Ovary (tissue), 9 donors: Measurements from ENCODE around the gene ZMYND10. TPM values are rescaled to one million over a fixed set of nuclear protein-coding genes. Genes with fewer than 3 reads are reported as not detected.

Source experiments
- DNase-seq, 5 donors: peaks; one replicate each; pipeline ENCODE4 v3.0.0-alpha.2; 2019 to 2020
- H3K27ac ChIP-seq, 2 donors: fragments of 200-600 bp; one replicate each; pipeline versions ENCODE4 v1.5.1 to v1.8.0; 2019 to 2022
- H3K27me3 ChIP-seq: fragments of 200-600 bp; one replicate; pipeline ENCODE4 v1.8.0; 2022
- H3K36me3 ChIP-seq: fragments of 200-600 bp; sonication (generic); one replicate; pipeline ENCODE4 v1.5.1; 2019
- H3K4me1 ChIP-seq: one replicate; pipeline ENCODE4 v1.8.1; 2013; ENCODE audit warnings: mild to moderate bottlenecking, moderate library complexity; ENCODE audit not compliant: insufficient read depth
- H3K4me3 ChIP-seq: fragments of 200-600 bp; sonication (generic); one replicate; pipeline ENCODE4 v1.5.1; 2017
- H3K9me3 ChIP-seq, 2 donors: fragments of 200-600 bp in 1 of 2; sonication (generic) in 1 of 2; one replicate each; pipeline versions ENCODE4 v1.5.1 to v1.8.1; 2013 to 2019; ENCODE audit warnings: mild to moderate bottlenecking in 1 of 2, moderate library complexity in 1 of 2
- CTCF ChIP-seq, 3 donors: fragments of 450-650 bp in 2 of 3; fragments of 200-600 bp in 1 of 3; IDR thresholded peaks; one replicate each; pipeline versions ENCODE4 v1.5.1 to v1.8.0; 2016 to 2022; ENCODE audit warnings: antibody characterized with exemption in 3 of 3, mild to moderate bottlenecking in 1 of 3
- EP300 ChIP-seq: sonication (generic); formaldehyde crosslinking; IDR thresholded peaks from one replicate; pipeline ENCODE4 v1.6.1; 2017; ENCODE audit warnings: antibody characterized with exemption
- POLR2A ChIP-seq: fragments of 450-650 bp; IDR thresholded peaks from one replicate; pipeline ENCODE4 v1.6.1; 2017; ENCODE audit warnings: antibody characterized with exemption, mild to moderate bottlenecking, moderate library complexity
- WGBS, 3 donors: extraction: QIAGEN DNeasy Blood & Tissue Kit in 1 of 3; methylation state at CpG; one replicate each; pipeline versions ENCODE4 v1.1.5 to v1.1.7; 2013 to 2017; 5-methylcytosine and 5-hydroxymethylcytosine counted together
- intact Hi-C, 4 donors: fragments of 100-400 bp; cut with DNase I; formaldehyde crosslinking; loops; one replicate each; pipeline versions ENCODE4 v1.11.0 to v1.15.1; 2022 to 2023
- polyA plus RNA-seq, 2 donors: library from polyadenylated mRNA; stranded (reverse); fragments of 200-250 nt in 1 of 2; fragments of 350-450 nt in 1 of 2; fragmentation: Illumina TruSeq in 1 of 2; extraction: RNeasy Lipid Tissue Mini Kit (QIAGEN cat#74804) in 1 of 2; gene quantifications; one replicate each; pipeline ENCODE4 v1.2.3, GENCODE V29; 2013 to 2014
- total RNA-seq, 7 donors: library from RNA; depleted of rRNA in 2 of 7; stranded (reverse); fragments of >200 nt in 2 of 7; fragmentation: NEBNext Ultra II Directional in 3 of 7; extraction: Animal tissue kit (Norgen Biotek cat#: 25700) in 3 of 7; gene quantifications; one replicate each; pipeline versions ENCODE4 v1.1.0 to v1.2.4, GENCODE V29; 2016 to 2023
- donor health status: DM: no; HTN: no; CAD: no; lungs with moderate emphysema.
- donor health status: DM: no; HTN: no; CAD: no.
- donor health status: Bipolar disorder and iron deficiency.
- donor health status: DM: yes; HTN: yes; CAD: no.
- donor health status: DM: no; HTN: no; CAD: no.
- donor health status: DM: yes; HTN: yes; CAD: no.

ZMYND10 gene
- total and polyA plus RNA-seq, 9 donors: 0.50 to 75.1 (median 3.0) TPM

- 71 to 76% (median 76%) methylated on average over 12 of the region's 12 CpGs for WGBS, 3 donors
- Histone ChIP-seq H3K27ac (peak overlapping the region in 1 of 2 donors; percentile 14), H3K36me3 (no peaks in the 10 kb centered on the region), H3K4me1 (peaks cover 6% of the 10 kb centered on the region), H3K27me3 (no peaks in the 10 kb centered on the region), H3K4me3 (no peak overlapping the region), H3K9me3 (no peaks in the 10 kb centered on the region)
- intact Hi-C loops: no loop called here
- DNase-seq: no peak
- TF ChIP-seq POLR2A: no peak
- TF ChIP-seq CTCF (IDR thresholded peaks at IDR 0.05): no peak
- no peak for TF ChIP-seq EP300
Observed at GRCh38 chr3:50382722-50383121, 37.2 kb upstream of the ZMYND10 start.

GRCh38 chr3:50381383-50381782 lies 35.9 kb upstream of the ZMYND10 start:
- intact Hi-C loops: no loop called here
- WGBS, 3 donors: 87 to 95% (median 93%) methylated on average over 4 of the region's 4 CpGs
- H3K27ac ChIP-seq: no peak overlapping the region
- peaks cover 6% of the 10 kb centered on the region for H3K4me1 ChIP-seq
- DNase-seq: no peak
- H3K36me3 ChIP-seq: no peaks in the 10 kb centered on the region
- no peak overlapping the region for H3K4me3 ChIP-seq
- no peaks in the 10 kb centered on the region for H3K9me3 ChIP-seq
- TF ChIP-seq EP300 (no peak), POLR2A (no peak), CTCF (IDR thresholded peaks at IDR 0.05) (no peak)
- H3K27me3 ChIP-seq: no peaks in the 10 kb centered on the region

- WGBS, 3 donors: 92 to 93% (median 92%) methylated on average over 17 of the region's 17 CpGs
- TF ChIP-seq CTCF (IDR thresholded peaks at IDR 0.05): no peak
- no peak for TF ChIP-seq POLR2A
- TF ChIP-seq EP300: no peak
- H3K27ac ChIP-seq: no peak overlapping the region
- intact Hi-C loops: no loop called here
- H3K4me1 ChIP-seq: peaks cover 6% of the 10 kb centered on the region
- no peaks in the 10 kb centered on the region for H3K36me3 ChIP-seq
- DNase-seq: no peak
- H3K27me3 ChIP-seq: no peaks in the 10 kb centered on the region
- H3K4me3 ChIP-seq: no peak overlapping the region
- H3K9me3 ChIP-seq: no peaks in the 10 kb centered on the region
Observed at GRCh38 chr3:50380405-50381085, 35.0 kb upstream of the ZMYND10 start.

GRCh38 chr3:50378757-50379156 lies 33.2 kb upstream of the ZMYND10 start:
- intact Hi-C loops: loop anchor here in 2 of 4 donors (10.0 kb wide), 2 partner anchors 156 to 166 kb away; no protein-coding TSS in a partner anchor

More at GRCh38 chr3:50378757-50379156, 33.2 kb upstream of the ZMYND10 start:
- Histone ChIP-seq H3K9me3 (no peaks in the 10 kb centered on the region), H3K27ac (no peak overlapping the region), H3K27me3 (no peaks in the 10 kb centered on the region), H3K36me3 (no peaks in the 10 kb centered on the region), H3K4me3 (no peak overlapping the region), H3K4me1 (peaks cover 6% of the 10 kb centered on the region)
- no peak for DNase-seq
- 86 to 87% (median 86%) methylated on average over 14 to 17 of the region's 17 CpGs for WGBS, 3 donors
- TF ChIP-seq POLR2A (no peak), EP300 (no peak), CTCF (IDR thresholded peaks at IDR 0.05) (no peak)
